ENCODE results near the gene NAXD. TPM values are rescaled to one million over a fixed set of nuclear protein-coding genes. Genes with fewer than 3 reads are reported as not detected.

NAXD gene
- total and polyA plus RNA-seq, 10 of the 15 experiments (the other 5 are each of a cell fraction or from before 2014, with no cell fraction given): 1.5 to 36.2 (median 23.8) TPM

DNA sequence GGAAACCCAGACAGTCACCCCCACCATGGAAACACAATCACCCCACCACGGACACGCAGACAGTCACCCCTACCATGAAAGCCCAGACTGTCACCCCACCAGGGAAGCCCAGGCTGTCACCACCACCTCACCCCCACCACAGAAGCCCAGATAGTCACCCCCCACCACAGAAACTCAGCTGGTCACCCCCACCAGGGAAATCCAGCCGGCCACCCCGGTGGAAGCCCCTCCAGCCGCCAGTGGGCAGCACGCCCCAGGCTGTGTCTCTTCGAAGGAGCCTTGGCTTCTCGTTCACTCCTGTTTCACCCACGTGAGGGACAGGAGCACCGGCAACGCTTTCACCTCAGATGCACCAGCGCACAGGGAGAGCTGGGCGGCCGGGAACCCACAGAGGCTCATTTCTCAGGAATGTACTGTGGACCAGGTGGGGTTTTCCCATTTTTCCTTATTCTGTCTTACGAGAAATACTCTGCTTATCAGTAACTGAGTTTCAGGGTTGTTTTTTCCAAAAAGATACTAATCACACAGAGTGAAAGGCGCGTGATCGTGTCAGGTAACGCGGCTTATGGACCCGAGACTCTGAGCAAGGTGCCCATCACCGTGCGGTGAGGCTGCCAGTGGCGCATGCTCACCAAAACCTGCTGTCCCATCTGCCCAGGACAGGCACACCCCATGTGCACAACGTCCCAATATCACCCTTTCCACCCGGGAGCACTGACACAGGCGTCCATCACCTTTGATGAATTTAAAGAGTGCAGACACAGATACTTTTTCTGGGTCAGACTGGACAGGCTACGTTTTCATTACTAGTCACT is 62.6 kb downstream of the NAXD start:
- ChIA-PET RAD21 (ENCODE audit: unreplicated experiment) (no interaction called here), CTCF (no interaction called here), POLR2A (interaction anchor here (0.6 kb wide), 1 partner anchor 38 kb away, joined by 4 read pairs; no protein-coding TSS in a partner anchor), SMC1A (ENCODE audit: uncharacterized antibody, unreplicated experiment) (no interaction called here)
- Histone ChIP-seq H4K20me1 (ENCODE audit: control insufficient read depth, insufficient read depth) (no peaks in the 10 kb centered on the region), H3K4me1 (ENCODE audit: control insufficient read depth, insufficient read depth, low read length) (peaks cover 16% of the 10 kb centered on the region), H3K4me3 (no peak overlapping the region), H3K9me3 (replicated peaks; ENCODE audit: control insufficient read depth, insufficient read depth, low read length) (no peaks in the 10 kb centered on the region), H2AFZ (ENCODE audit: control insufficient read depth, low read depth, low read length) (no peak overlapping the region), H3K79me2 (ENCODE audit: control insufficient read depth, insufficient read depth, low read length) (no peaks in the 10 kb centered on the region; the same call in 1 of the 2 replicates), H3K36me3 (ENCODE audit: control insufficient read depth in 2 of 2, insufficient read depth in 2 of 2, low read length in 1 of 2) (peaks cover 9 to 10% of the 10 kb centered on the region in 2 experiments; a peak in 3 of 4 replicates), H3K27ac (ENCODE audit: control insufficient read depth, insufficient read depth) (no peak overlapping the region), H3K4me2 (ENCODE audit: control insufficient read depth, insufficient read depth) (no peak overlapping the region), H3K9ac (ENCODE audit: control insufficient read depth, insufficient read depth, low read length) (no peak overlapping the region), H3K27me3 (replicated peaks in 1 of 2; ENCODE audit: control insufficient read depth in 2 of 2, insufficient read depth in 2 of 2, low read length in 1 of 2) (no peaks in the 10 kb centered on the region)
- TF ChIP-seq POLR2A (IDR thresholded peaks at IDR 0.05; ENCODE audit: low read depth, low read length) (no peak), NFXL1 (IDR thresholded peaks at IDR 0.05; ENCODE audit: borderline replicate concordance) (no peak), NKRF (conservative IDR thresholded peaks at IDR 0.05) (no peak), KLF5 (IDR thresholded peaks at IDR 0.05; ENCODE audit: partially characterized antibody) (no peak), IRF5 (IDR thresholded peaks at IDR 0.05; ENCODE audit: borderline replicate concordance) (no peak), NBN (IDR thresholded peaks at IDR 0.05) (no peak), CREB1 (IDR thresholded peaks at IDR 0.05; ENCODE audit: low read depth) (no peak), CTCF (IDR thresholded peaks at IDR 0.05 in 2 of 3, conservative IDR thresholded peaks at IDR 0.05 in 1 of 3; ENCODE audit: control insufficient read depth in 2 of 3, extremely low read depth in 1 of 3, insufficient read depth in 1 of 3, low read depth in 3 of 3, low read length in 3 of 3) (no peak), STAT3 (IDR thresholded peaks at IDR 0.05; ENCODE audit: low read depth, low read length) (no peak), CEBPB (IDR thresholded peaks at IDR 0.05; ENCODE audit: borderline replicate concordance in 1 of 2, low read depth in 2 of 2, low read length in 2 of 2) (no peak)
- TF ChIP-seq, protein P1, sequence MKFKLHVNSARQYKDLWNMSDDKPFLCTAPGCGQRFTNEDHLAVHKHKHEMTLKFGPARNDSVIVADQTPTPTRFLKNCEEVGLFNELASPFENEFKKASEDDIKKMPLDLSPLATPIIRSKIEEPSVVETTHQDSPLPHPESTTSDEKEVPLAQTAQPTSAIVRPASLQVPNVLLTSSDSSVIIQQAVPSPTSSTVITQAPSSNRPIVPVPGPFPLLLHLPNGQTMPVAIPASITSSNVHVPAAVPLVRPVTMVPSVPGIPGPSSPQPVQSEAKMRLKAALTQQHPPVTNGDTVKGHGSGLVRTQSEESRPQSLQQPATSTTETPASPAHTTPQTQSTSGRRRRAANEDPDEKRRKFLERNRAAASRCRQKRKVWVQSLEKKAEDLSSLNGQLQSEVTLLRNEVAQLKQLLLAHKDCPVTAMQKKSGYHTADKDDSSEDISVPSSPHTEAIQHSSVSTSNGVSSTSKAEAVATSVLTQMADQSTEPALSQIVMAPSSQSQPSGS (IDR thresholded peaks at IDR 0.05; ENCODE audit: low read length): no peak
- TF ChIP-seq, protein P2, sequence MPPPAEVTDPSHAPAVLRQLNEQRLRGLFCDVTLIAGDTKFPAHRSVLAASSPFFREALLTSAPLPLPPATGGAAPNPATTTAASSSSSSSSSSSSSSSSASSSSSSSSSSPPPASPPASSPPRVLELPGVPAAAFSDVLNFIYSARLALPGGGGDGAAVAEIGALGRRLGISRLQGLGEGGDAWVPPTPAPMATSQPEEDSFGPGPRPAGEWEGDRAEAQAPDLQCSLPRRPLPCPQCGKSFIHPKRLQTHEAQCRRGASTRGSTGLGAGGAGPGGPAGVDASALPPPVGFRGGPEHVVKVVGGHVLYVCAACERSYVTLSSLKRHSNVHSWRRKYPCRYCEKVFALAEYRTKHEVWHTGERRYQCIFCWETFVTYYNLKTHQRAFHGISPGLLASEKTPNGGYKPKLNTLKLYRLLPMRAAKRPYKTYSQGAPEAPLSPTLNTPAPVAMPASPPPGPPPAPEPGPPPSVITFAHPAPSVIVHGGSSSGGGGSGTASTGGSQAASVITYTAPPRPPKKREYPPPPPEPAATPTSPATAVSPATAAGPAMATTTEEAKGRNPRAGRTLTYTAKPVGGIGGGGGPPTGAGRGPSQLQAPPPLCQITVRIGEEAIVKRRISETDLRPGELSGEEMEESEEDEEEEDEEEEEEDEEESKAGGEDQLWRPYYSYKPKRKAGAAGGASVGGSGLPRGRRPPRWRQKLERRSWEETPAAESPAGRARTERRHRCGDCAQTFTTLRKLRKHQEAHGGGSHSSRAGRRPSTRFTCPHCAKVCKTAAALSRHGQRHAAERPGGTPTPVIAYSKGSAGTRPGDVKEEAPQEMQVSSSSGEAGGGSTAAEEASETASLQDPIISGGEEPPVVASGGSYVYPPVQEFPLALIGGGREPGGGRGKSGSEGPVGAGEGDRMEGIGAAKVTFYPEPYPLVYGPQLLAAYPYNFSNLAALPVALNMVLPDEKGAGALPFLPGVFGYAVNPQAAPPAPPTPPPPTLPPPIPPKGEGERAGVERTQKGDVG (CRISPR knock-in tag; IDR thresholded peaks at IDR 0.05): no peak
- in situ Hi-C loops (cut with MboI): no loop called here
- DNase-seq (ENCODE audit: low read depth, low spot score) (no peak), FAIRE-seq (no peak), ATAC-seq (no peak)
- 91% methylated on average over 28 of the region's 28 CpGs for WGBS (ENCODE audit: insufficient coverage, insufficient replicate concordance, low lambda C conversion rate, missing lambda C conversion rate)
- BruUV-seq (replicated peaks): no TSS peak
- intact Hi-C loops (cut with micrococcal nuclease; ENCODE audit: unreplicated experiment): loop anchor here (2.0 to 5.0 kb wide), 2 partner anchors 37 to 61 kb away; partner anchors contain the start of gene NAXD
